Lower leg skin (tissue), 3 donors: Measurements from ENCODE around the gene AAMP.

ENCODE experiments used
- POLR2A ChIP-seq, 2 donors: fragments of 450-650 bp; IDR thresholded peaks; one replicate each; pipeline ENCODE4 v1.6.1; 2016 to 2017; ENCODE audit warnings: antibody characterized with exemption in 2 of 2, mild to moderate bottlenecking in 1 of 2, moderate library complexity in 1 of 2
- TF ChIP-seq, protein P1 (sequence below), 3 donors: fragments of 450-650 bp; IDR thresholded peaks; one replicate each; pipeline ENCODE4 v1.5.1; 2016; ENCODE audit warnings: antibody characterized with exemption in 3 of 3, mild to moderate bottlenecking in 3 of 3, moderate library complexity in 2 of 3

- TF ChIP-seq, protein P1, sequence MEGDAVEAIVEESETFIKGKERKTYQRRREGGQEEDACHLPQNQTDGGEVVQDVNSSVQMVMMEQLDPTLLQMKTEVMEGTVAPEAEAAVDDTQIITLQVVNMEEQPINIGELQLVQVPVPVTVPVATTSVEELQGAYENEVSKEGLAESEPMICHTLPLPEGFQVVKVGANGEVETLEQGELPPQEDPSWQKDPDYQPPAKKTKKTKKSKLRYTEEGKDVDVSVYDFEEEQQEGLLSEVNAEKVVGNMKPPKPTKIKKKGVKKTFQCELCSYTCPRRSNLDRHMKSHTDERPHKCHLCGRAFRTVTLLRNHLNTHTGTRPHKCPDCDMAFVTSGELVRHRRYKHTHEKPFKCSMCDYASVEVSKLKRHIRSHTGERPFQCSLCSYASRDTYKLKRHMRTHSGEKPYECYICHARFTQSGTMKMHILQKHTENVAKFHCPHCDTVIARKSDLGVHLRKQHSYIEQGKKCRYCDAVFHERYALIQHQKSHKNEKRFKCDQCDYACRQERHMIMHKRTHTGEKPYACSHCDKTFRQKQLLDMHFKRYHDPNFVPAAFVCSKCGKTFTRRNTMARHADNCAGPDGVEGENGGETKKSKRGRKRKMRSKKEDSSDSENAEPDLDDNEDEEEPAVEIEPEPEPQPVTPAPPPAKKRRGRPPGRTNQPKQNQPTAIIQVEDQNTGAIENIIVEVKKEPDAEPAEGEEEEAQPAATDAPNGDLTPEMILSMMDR (IDR thresholded peaks at IDR 0.05) = no peak
- no peak for TF ChIP-seq POLR2A (IDR thresholded peaks at IDR 0.05)
Measured at GRCh38 chr2:218235017-218235416, 34.9 kb downstream of the AAMP start.
